CD14-positive monocyte (primary cell): ENCODE data around the gene KRT7. TPM values are rescaled to one million over a fixed set of nuclear protein-coding genes. Genes with fewer than 3 reads are reported as not detected.

Source experiments
- DNase-seq, 3 donors: peaks; one replicate each; pipeline ENCODE4 v3.0.0-alpha.2; 2011 to 2022
- H2AFZ ChIP-seq: 2 replicates; pipeline ENCODE4 v1.6.0; 2012; ENCODE audit warnings: mild to moderate bottlenecking, low read depth, low read length, inconsistent platforms; ENCODE audit not compliant: insufficient read depth, poor library complexity, severe bottlenecking
- H3K27ac ChIP-seq, 2 donors: 1 replicate in 1 of 2; 2 replicates in 1 of 2; pipeline ENCODE4 v1.5.1; 2012 to 2013; ENCODE audit warnings: low read length in 2 of 2, control low read depth in 1 of 2, inconsistent platforms in 1 of 2, low read depth in 1 of 2, mild to moderate bottlenecking in 1 of 2
- H3K27me3 ChIP-seq, 2 donors: one replicate each; pipeline versions ENCODE4 v1.6.0 to v1.6.1; 2011 to 2013; ENCODE audit warnings: low read length in 2 of 2; ENCODE audit not compliant: control insufficient read depth in 2 of 2, insufficient read depth in 2 of 2
- H3K36me3 ChIP-seq, 2 donors: replicated peaks in 1 of 2; 1 replicate in 1 of 2; 2 replicates in 1 of 2; pipeline versions ENCODE4 v1.5.1 to v1.6.1; 2012 to 2013; ENCODE audit warnings: low read length in 2 of 2, control low read depth in 1 of 2, inconsistent platforms in 1 of 2, mild to moderate bottlenecking in 1 of 2; ENCODE audit not compliant: insufficient read depth in 2 of 2, control insufficient read depth in 1 of 2
- H3K4me1 ChIP-seq, 2 donors: 1 replicate in 1 of 2; 2 replicates in 1 of 2; pipeline versions ENCODE4 v1.5.1 to v1.6.1; 2012 to 2013; ENCODE audit warnings: low read length in 2 of 2, control low read depth in 1 of 2, inconsistent platforms in 1 of 2, mild to moderate bottlenecking in 1 of 2, moderate library complexity in 1 of 2; ENCODE audit not compliant: insufficient read depth in 2 of 2, control insufficient read depth in 1 of 2
- H3K4me2 ChIP-seq: replicated peaks from 2 replicates; pipeline ENCODE3; 2012; ENCODE audit warnings: low read length, moderate library complexity, mild to moderate bottlenecking; ENCODE audit not compliant: poor library complexity, severe bottlenecking; ENCODE audit errors: extremely low read depth
- H3K4me3 ChIP-seq, 3 experiments: fragments of 200-600 bp in 1 of 3; sonication (generic) in 1 of 3; replicated peaks in 1 of 3; 1 replicate in 2 of 3; 2 replicates in 1 of 3; pipeline ENCODE4 v1.5.1; 2011 to 2013; ENCODE audit warnings: low read length in 3 of 3, mild to moderate bottlenecking in 3 of 3, control low read depth in 2 of 3, low read depth in 2 of 3, inconsistent platforms in 1 of 3, moderate library complexity in 1 of 3
- H3K79me2 ChIP-seq: 2 replicates; pipeline ENCODE4 v1.6.0; 2012; ENCODE audit warnings: mild to moderate bottlenecking, control low read depth, inconsistent platforms, low read length, moderate library complexity; ENCODE audit not compliant: insufficient read depth
- H3K9ac ChIP-seq: 2 replicates; pipeline ENCODE4 v1.6.0; 2017; ENCODE audit warnings: low read length, mild to moderate bottlenecking; ENCODE audit not compliant: insufficient read depth, poor library complexity, severe bottlenecking
- H3K9me3 ChIP-seq, 2 donors: replicated peaks in 1 of 2; 1 replicate in 1 of 2; 2 replicates in 1 of 2; pipeline versions ENCODE4 v1.5.1 to v1.6.1; 2012 to 2013; ENCODE audit warnings: low read length in 2 of 2, control low read depth in 1 of 2; ENCODE audit not compliant: control insufficient read depth in 1 of 2, insufficient read depth in 1 of 2
- H4K20me1 ChIP-seq: 2 replicates; pipeline ENCODE4 v1.6.0; 2012; ENCODE audit warnings: mild to moderate bottlenecking, low read length, control low read depth, moderate library complexity; ENCODE audit not compliant: insufficient read depth
- H3K27ac Mint-ChIP-seq, 7 donors: one replicate each; pipeline ENCODE4 v1.8.0; 2020; ENCODE audit warnings: mild to moderate bottlenecking in 7 of 7, mixed read lengths in 7 of 7, moderate library complexity in 6 of 7, inconsistent platforms in 2 of 7
- H3K27me3 Mint-ChIP-seq, 3 donors: one replicate each; pipeline ENCODE4 v1.8.0; 2021 to 2022; ENCODE audit warnings: low read depth in 3 of 3, mild to moderate bottlenecking in 3 of 3, mixed read lengths in 3 of 3, moderate library complexity in 3 of 3, inconsistent platforms in 1 of 3
- H3K36me3 Mint-ChIP-seq, 2 donors: one replicate each; pipeline ENCODE4 v1.8.0; 2020; ENCODE audit warnings: mixed read lengths in 2 of 2, inconsistent platforms in 1 of 2, mild to moderate bottlenecking in 1 of 2
- H3K4me1 Mint-ChIP-seq: one replicate; pipeline ENCODE4 v1.8.0; 2020; ENCODE audit warnings: mild to moderate bottlenecking, mixed read lengths
- H3K4me3 Mint-ChIP-seq, 2 donors: one replicate each; pipeline ENCODE4 v1.8.0; 2020; ENCODE audit warnings: mild to moderate bottlenecking in 2 of 2, mixed read lengths in 2 of 2, moderate library complexity in 1 of 2
- H3K9me3 Mint-ChIP-seq, 7 donors: one replicate each; pipeline ENCODE4 v1.8.0; 2020 to 2022; ENCODE audit warnings: mixed read lengths in 7 of 7, mild to moderate bottlenecking in 6 of 7, moderate library complexity in 6 of 7, inconsistent platforms in 2 of 7
- CTCF ChIP-seq: fragments of 200-600 bp; IDR thresholded peaks from one replicate; pipeline ENCODE4 v1.8.0; 2022; ENCODE audit warnings: antibody characterized with exemption, mild to moderate bottlenecking
- WGBS: methylation state at CpG from one replicate; pipeline ENCODE4 v1.1.5; 2013; ENCODE audit warnings: missing lambda C conversion rate; ENCODE audit not compliant: insufficient coverage; 5-methylcytosine and 5-hydroxymethylcytosine counted together
- intact Hi-C, 2 donors: fragments of 100-400 bp; cut with micrococcal nuclease; formaldehyde crosslinking; loops; one replicate each; pipeline versions ENCODE4 v1.15.0 to v1.15.1; 2023
- polyA plus RNA-seq, 3 donors: library from polyadenylated mRNA; depleted of rRNA in 1 of 3; unstranded in 2 of 3; stranded (reverse) in 1 of 3; fragments of 300-500 nt in 2 of 3; fragments of >200 nt in 1 of 3; fragmentation: Illumina TruSeq in 2 of 3; gene quantifications; 1 replicate in 2 of 3; 2 replicates in 1 of 3; pipeline ENCODE4 v1.2.3, GENCODE V29; 2012 to 2021

Gene KRT7
- polyA plus RNA-seq, 3 donors: 1.3 to 2.7 TPM; not detected in 1

GRCh38 chr12:52221070-52221781 lies 11.8 kb upstream of the KRT7 start:
- no peak overlapping the region for H3K27ac ChIP-seq
- H3K9me3 ChIP-seq: no peaks in the 10 kb centered on the region
- no peak for DNase-seq
- no peak overlapping the region for H3K9ac ChIP-seq
- peaks cover 23 to 33% of the 10 kb centered on the region in 2 donors for H3K4me1 ChIP-seq
- TF ChIP-seq CTCF: no peak
- Mint-ChIP-seq H3K27ac (no peak overlapping the region), H3K4me1 (peaks cover 31% of the 10 kb centered on the region), H3K9me3 (peaks cover 0 to 4% (median 0%) of the 10 kb centered on the region in 7 donors), H3K36me3 (peaks cover 0 to 5% of the 10 kb centered on the region in 2 donors), H3K4me3 (no peak overlapping the region), H3K27me3 (peaks cover 15 to 24% (median 23%) of the 10 kb centered on the region in 3 donors)
- no peak overlapping the region for H2AFZ ChIP-seq
- peaks cover 0 to 5% of the 10 kb centered on the region in 2 donors for H3K27me3 ChIP-seq
- WGBS: no CpG with 5 or more reads among the region's 4 CpGs
- H3K79me2 ChIP-seq: no peaks in the 10 kb centered on the region
- H3K4me2 ChIP-seq: no peak overlapping the region
- no peaks in the 10 kb centered on the region for H4K20me1 ChIP-seq
- intact Hi-C loops: loop anchor here in 1 of 2 donors (5.0 kb wide), 2 partner anchors 56 to 106 kb away; no protein-coding TSS in a partner anchor
- H3K36me3 ChIP-seq: no peaks in the 10 kb centered on the region
- no peak overlapping the region for H3K4me3 ChIP-seq

GRCh38 chr12:52221912-52222457 lies 11.1 kb upstream of the KRT7 start:
- H3K4me3 Mint-ChIP-seq: peak overlapping the region in 1 of 2 donors; percentile 22
- H3K27me3 Mint-ChIP-seq: peaks cover 15 to 24% (median 23%) of the 10 kb centered on the region in 3 donors
- Histone ChIP-seq H2AFZ (no peak overlapping the region), H3K9me3 (no peaks in the 10 kb centered on the region), H4K20me1 (no peaks in the 10 kb centered on the region), H3K4me1 (peaks cover 30 to 41% of the 10 kb centered on the region in 2 donors), H3K36me3 (no peaks in the 10 kb centered on the region), H3K27ac (no peak overlapping the region), H3K4me2 (no peak overlapping the region), H3K79me2 (no peaks in the 10 kb centered on the region), H3K9ac (no peak overlapping the region), H3K4me3 (no peak overlapping the region), H3K27me3 (peaks cover 0 to 5% of the 10 kb centered on the region in 2 donors)
- intact Hi-C loops: loop anchor here in 1 of 2 donors (5.0 kb wide), 2 partner anchors 55 to 105 kb away; no protein-coding TSS in a partner anchor
- H3K36me3 Mint-ChIP-seq: peaks cover 0 to 5% of the 10 kb centered on the region in 2 donors
- peak overlapping the region in 1 of 7 donors; percentile 22 for H3K27ac Mint-ChIP-seq
- TF ChIP-seq CTCF: peak; percentile 74
- H3K9me3 Mint-ChIP-seq: peaks cover 0 to 4% (median 0%) of the 10 kb centered on the region in 7 donors
- WGBS: 15% methylated on average over 6 of the region's 8 CpGs
- H3K4me1 Mint-ChIP-seq: peaks cover 39% of the 10 kb centered on the region
- DNase-seq: peak; percentile 59 to 77 (median 66)
